H9 (cell line): ENCODE results near the gene TSPAN11. TPM values are rescaled to one million over a fixed set of nuclear protein-coding genes. Genes with fewer than 3 reads are reported as not detected.

Source experiments
- DNase-seq: peaks from one replicate; pipeline ENCODE4 v3.0.0-alpha.2; 2017
- H2AFZ ChIP-seq: one replicate; pipeline ENCODE4 v1.6.1; 2013; ENCODE audit warnings: mild to moderate bottlenecking, low read length, control low read depth, moderate library complexity
- H2AK5ac ChIP-seq: 2 replicates; pipeline ENCODE4 v1.6.1; 2013; ENCODE audit warnings: low read length, control low read depth, mixed read lengths; ENCODE audit not compliant: insufficient read length
- H2BK120ac ChIP-seq: one replicate; pipeline ENCODE4 v1.6.1; 2013; ENCODE audit warnings: low read depth, mild to moderate bottlenecking, low read length, control low read depth, inconsistent platforms; ENCODE audit not compliant: poor library complexity, severe bottlenecking
- H2BK12ac ChIP-seq: 2 replicates; pipeline ENCODE4 v1.6.1; 2013; ENCODE audit warnings: low read length, control low read depth, mixed read lengths, low read depth; ENCODE audit not compliant: insufficient read length
- H2BK15ac ChIP-seq: 2 replicates; pipeline ENCODE4 v1.6.1; 2013; ENCODE audit warnings: low read depth, low read length, control low read depth
- H2BK20ac ChIP-seq: one replicate; pipeline ENCODE4 v1.6.1; 2013; ENCODE audit warnings: low read depth, mild to moderate bottlenecking, low read length, control low read depth, inconsistent platforms; ENCODE audit not compliant: poor library complexity, severe bottlenecking
- H2BK5ac ChIP-seq: 2 replicates; pipeline ENCODE4 v1.6.1; 2013; ENCODE audit warnings: low read length, control low read depth, mixed read lengths; ENCODE audit not compliant: insufficient read length
- H3K14ac ChIP-seq: 2 replicates; pipeline ENCODE4 v1.6.1; 2013; ENCODE audit warnings: low read length, control low read depth; ENCODE audit not compliant: insufficient read depth
- H3K18ac ChIP-seq: 2 replicates; pipeline ENCODE4 v1.6.1; 2013; ENCODE audit warnings: low read depth, mild to moderate bottlenecking, mixed read lengths, low read length, control low read depth; ENCODE audit not compliant: insufficient read length
- H3K23ac ChIP-seq: 2 replicates; pipeline ENCODE4 v1.6.1; 2013; ENCODE audit warnings: low read length, control low read depth, mixed read lengths, low read depth; ENCODE audit not compliant: insufficient read length
- H3K23me2 ChIP-seq: 2 replicates; pipeline ENCODE4 v1.6.1; 2013; ENCODE audit warnings: low read depth, mild to moderate bottlenecking, mixed read lengths, low read length, control low read depth; ENCODE audit not compliant: insufficient read length, poor library complexity, severe bottlenecking
- H3K27ac ChIP-seq: 2 replicates; pipeline ENCODE4 v1.5.1; 2013; ENCODE audit warnings: low read length, control low read depth, mixed read lengths, low read depth; ENCODE audit not compliant: insufficient read length
- H3K27me3 ChIP-seq: 2 replicates; pipeline ENCODE4 v1.6.1; 2013; ENCODE audit warnings: low read length, control low read depth, inconsistent platforms; ENCODE audit not compliant: insufficient read depth
- H3K4ac ChIP-seq: 2 replicates; pipeline ENCODE4 v1.6.1; 2013; ENCODE audit warnings: low read depth, mild to moderate bottlenecking, control low read depth, inconsistent platforms, low read length, moderate library complexity
- H3K4me1 ChIP-seq: 2 replicates; pipeline ENCODE4 v1.6.1; 2013; ENCODE audit warnings: low read length, control low read depth, inconsistent platforms; ENCODE audit not compliant: insufficient read depth
- H3K4me2 ChIP-seq: 2 replicates; pipeline ENCODE4 v1.6.1; 2013; ENCODE audit warnings: low read length, control low read depth, mixed read lengths; ENCODE audit not compliant: insufficient read length, insufficient read depth
- H3K56ac ChIP-seq: 2 replicates; pipeline ENCODE4 v1.6.1; 2013; ENCODE audit warnings: low read depth, mild to moderate bottlenecking, mixed read lengths, low read length, control low read depth; ENCODE audit not compliant: insufficient read length
- H3K79me1 ChIP-seq: 2 replicates; pipeline ENCODE4 v1.6.1; 2013; ENCODE audit warnings: low read depth, mild to moderate bottlenecking, moderate library complexity, low read length, control low read depth, inconsistent platforms; ENCODE audit not compliant: insufficient read depth, poor library complexity, severe bottlenecking
- H3K79me2 ChIP-seq: 2 replicates; pipeline ENCODE4 v1.6.1; 2013; ENCODE audit warnings: low read length, control low read depth, inconsistent platforms; ENCODE audit not compliant: insufficient read depth
- H3K9ac ChIP-seq: 2 replicates; pipeline ENCODE4 v1.6.1; 2013; ENCODE audit warnings: low read length, control low read depth, mixed read lengths; ENCODE audit not compliant: insufficient read length; ENCODE audit errors: extremely low read depth
- H3K9me3 ChIP-seq: one replicate; pipeline ENCODE4 v1.6.1; 2013; ENCODE audit warnings: low read depth, low read length, inconsistent platforms; ENCODE audit not compliant: control insufficient read depth
- H3T11ph ChIP-seq: one replicate; pipeline ENCODE4 v1.6.1; 2013; ENCODE audit warnings: mild to moderate bottlenecking, low read length, control low read depth, inconsistent platforms
- H4K20me1 ChIP-seq: one replicate; pipeline ENCODE4 v1.6.1; 2013; ENCODE audit not compliant: control insufficient read depth, insufficient read length, insufficient read depth
- H4K5ac ChIP-seq: 2 replicates; pipeline ENCODE4 v1.6.1; 2013; ENCODE audit warnings: low read depth, mild to moderate bottlenecking, mixed read lengths, low read length, control low read depth; ENCODE audit not compliant: insufficient read length
- H4K8ac ChIP-seq: replicated peaks from 2 replicates; pipeline ENCODE4 v1.6.1; 2013; ENCODE audit warnings: low read length, control low read depth, mixed read lengths, low read depth; ENCODE audit not compliant: insufficient read length
- H4K91ac ChIP-seq: 2 replicates; pipeline ENCODE4 v1.6.1; 2013; ENCODE audit warnings: low read depth, mild to moderate bottlenecking, moderate library complexity, mixed read lengths, low read length, control low read depth; ENCODE audit not compliant: insufficient read length
- H3K27ac Mint-ChIP-seq, 3 experiments: 2 replicates in 2 of 3; 3 replicates in 1 of 3; pipeline ENCODE4 v1.8.0; 2020 to 2021; ENCODE audit warnings: mixed read lengths in 3 of 3, mild to moderate bottlenecking in 1 of 3, moderate library complexity in 1 of 3
- H3K27me3 Mint-ChIP-seq: 2 replicates; pipeline ENCODE4 v1.8.0; 2021; ENCODE audit warnings: low read depth, mild to moderate bottlenecking, moderate library complexity, mixed read lengths
- H3K36me3 Mint-ChIP-seq, 3 experiments: 2 replicates in 2 of 3; 3 replicates in 1 of 3; pipeline ENCODE4 v1.8.0; 2020 to 2021; ENCODE audit warnings: low read depth in 3 of 3, mixed read lengths in 3 of 3; ENCODE audit not compliant: insufficient read depth in 1 of 3
- H3K4me1 Mint-ChIP-seq, 2 experiments: 2 replicates each; pipeline ENCODE4 v1.8.0; 2020; ENCODE audit warnings: mixed read lengths in 2 of 2
- H3K4me3 Mint-ChIP-seq, 2 experiments: 2 replicates in 1 of 2; 3 replicates in 1 of 2; pipeline ENCODE4 v1.8.0; 2020 to 2021; ENCODE audit warnings: mild to moderate bottlenecking in 2 of 2, mixed read lengths in 2 of 2, moderate library complexity in 1 of 2
- H3K9me3 Mint-ChIP-seq, 2 experiments: 2 replicates in 1 of 2; 3 replicates in 1 of 2; pipeline ENCODE4 v1.8.0; 2020; ENCODE audit warnings: mild to moderate bottlenecking in 2 of 2, mixed read lengths in 2 of 2, moderate library complexity in 1 of 2
- WGBS: extraction: QIAGEN DNeasy Blood & Tissue Kit; methylation state at CpG from one replicate; pipeline ENCODE4 v1.1.7; 2013; ENCODE audit warnings: missing lambda C conversion rate, low lambda C conversion rate, mixed read lengths; ENCODE audit not compliant: insufficient read length; ENCODE audit errors: extremely low coverage; 5-methylcytosine and 5-hydroxymethylcytosine counted together
- total RNA-seq: library from RNA; stranded (reverse); gene quantifications from 2 replicates; pipeline ENCODE4 v1.2.1, GENCODE V29; 2021
- TF ChIP-seq, protein P1 (sequence below): fragments of 200-600 bp; sonication (generic); conservative IDR thresholded peaks from 3 replicates; pipeline ENCODE4 v1.8.0; 2021; ENCODE audit warnings: antibody characterized with exemption, mild to moderate bottlenecking

The TSPAN11 gene
- total RNA-seq, 1 experiment from 2014 or later, result 4.2 TPM

DNA sequence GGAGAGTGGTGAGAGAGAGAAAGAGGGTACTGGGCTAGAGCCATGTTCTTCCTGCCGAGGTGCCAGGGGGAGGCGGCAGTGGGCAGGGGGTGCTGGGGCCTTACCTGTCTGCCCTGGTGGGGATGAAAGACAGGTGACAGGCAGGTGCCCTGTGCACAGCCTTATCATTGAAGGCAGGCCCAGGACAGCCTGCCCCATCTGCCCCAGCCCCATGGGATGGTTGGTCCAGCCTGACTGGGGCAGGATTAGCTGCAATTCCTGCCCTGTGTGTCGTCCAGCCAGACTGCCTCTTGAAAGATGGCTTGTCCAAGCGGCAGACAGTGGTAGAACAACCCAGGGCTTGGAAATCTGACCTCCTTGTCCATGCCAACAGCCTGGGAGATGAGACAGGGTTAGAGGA lies 67.2 kb downstream of the TSPAN11 start:
- no peak overlapping the region for H2AFZ ChIP-seq
- H2BK12ac ChIP-seq, result no peak overlapping the region
- H3K4ac ChIP-seq, result no peak overlapping the region
- H4K20me1 ChIP-seq, result no peaks in the 10 kb centered on the region
- Mint-ChIP-seq H3K4me1 (peaks cover 5 to 10% of the 10 kb centered on the region in 2 experiments; a peak in 3 of 4 replicates), H3K27me3 (no peaks in the 10 kb centered on the region; the same call in 1 of the 2 replicates), H3K27ac (no peak overlapping the region), H3K4me3 (no peak overlapping the region), H3K36me3 (peaks cover 0 to 3% (median 0%) of the 10 kb centered on the region in 3 experiments; a peak in 1 of 7 replicates), H3K9me3 (no peaks in the 10 kb centered on the region)
- TF ChIP-seq, protein P1, sequence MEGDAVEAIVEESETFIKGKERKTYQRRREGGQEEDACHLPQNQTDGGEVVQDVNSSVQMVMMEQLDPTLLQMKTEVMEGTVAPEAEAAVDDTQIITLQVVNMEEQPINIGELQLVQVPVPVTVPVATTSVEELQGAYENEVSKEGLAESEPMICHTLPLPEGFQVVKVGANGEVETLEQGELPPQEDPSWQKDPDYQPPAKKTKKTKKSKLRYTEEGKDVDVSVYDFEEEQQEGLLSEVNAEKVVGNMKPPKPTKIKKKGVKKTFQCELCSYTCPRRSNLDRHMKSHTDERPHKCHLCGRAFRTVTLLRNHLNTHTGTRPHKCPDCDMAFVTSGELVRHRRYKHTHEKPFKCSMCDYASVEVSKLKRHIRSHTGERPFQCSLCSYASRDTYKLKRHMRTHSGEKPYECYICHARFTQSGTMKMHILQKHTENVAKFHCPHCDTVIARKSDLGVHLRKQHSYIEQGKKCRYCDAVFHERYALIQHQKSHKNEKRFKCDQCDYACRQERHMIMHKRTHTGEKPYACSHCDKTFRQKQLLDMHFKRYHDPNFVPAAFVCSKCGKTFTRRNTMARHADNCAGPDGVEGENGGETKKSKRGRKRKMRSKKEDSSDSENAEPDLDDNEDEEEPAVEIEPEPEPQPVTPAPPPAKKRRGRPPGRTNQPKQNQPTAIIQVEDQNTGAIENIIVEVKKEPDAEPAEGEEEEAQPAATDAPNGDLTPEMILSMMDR, result no peak
- H3K23me2 ChIP-seq, result no peaks in the 10 kb centered on the region
- no peak overlapping the region for H4K91ac ChIP-seq
- H2BK20ac ChIP-seq, result no peak overlapping the region
- no peaks in the 10 kb centered on the region for H3K79me2 ChIP-seq
- no peak overlapping the region for H3T11ph ChIP-seq
- H3K23ac ChIP-seq, result no peak overlapping the region
- no peak overlapping the region for H2AK5ac ChIP-seq
- H3K79me1 ChIP-seq, result no peaks in the 10 kb centered on the region
- no peak overlapping the region for H2BK5ac ChIP-seq
- no peaks in the 10 kb centered on the region for H3K9me3 ChIP-seq
- H3K4me1 ChIP-seq, result no peaks in the 10 kb centered on the region
- WGBS, result no CpG with 5 or more reads among the region's 4 CpGs
- no peak overlapping the region for H3K4me2 ChIP-seq
- H3K14ac ChIP-seq, result no peak overlapping the region
- H3K9ac ChIP-seq, result no peak overlapping the region
- no peak overlapping the region for H2BK15ac ChIP-seq
- no peak overlapping the region for H4K8ac ChIP-seq
- H3K56ac ChIP-seq, result no peak overlapping the region
- H2BK120ac ChIP-seq, result no peak overlapping the region
- no peak for DNase-seq
- H4K5ac ChIP-seq, result no peak overlapping the region
- no peak overlapping the region for H3K18ac ChIP-seq
- H3K27ac ChIP-seq, result no peak overlapping the region
- H3K27me3 ChIP-seq, result no peaks in the 10 kb centered on the region
